ENCODE results near the gene CD33.

CD33 gene

DNA sequence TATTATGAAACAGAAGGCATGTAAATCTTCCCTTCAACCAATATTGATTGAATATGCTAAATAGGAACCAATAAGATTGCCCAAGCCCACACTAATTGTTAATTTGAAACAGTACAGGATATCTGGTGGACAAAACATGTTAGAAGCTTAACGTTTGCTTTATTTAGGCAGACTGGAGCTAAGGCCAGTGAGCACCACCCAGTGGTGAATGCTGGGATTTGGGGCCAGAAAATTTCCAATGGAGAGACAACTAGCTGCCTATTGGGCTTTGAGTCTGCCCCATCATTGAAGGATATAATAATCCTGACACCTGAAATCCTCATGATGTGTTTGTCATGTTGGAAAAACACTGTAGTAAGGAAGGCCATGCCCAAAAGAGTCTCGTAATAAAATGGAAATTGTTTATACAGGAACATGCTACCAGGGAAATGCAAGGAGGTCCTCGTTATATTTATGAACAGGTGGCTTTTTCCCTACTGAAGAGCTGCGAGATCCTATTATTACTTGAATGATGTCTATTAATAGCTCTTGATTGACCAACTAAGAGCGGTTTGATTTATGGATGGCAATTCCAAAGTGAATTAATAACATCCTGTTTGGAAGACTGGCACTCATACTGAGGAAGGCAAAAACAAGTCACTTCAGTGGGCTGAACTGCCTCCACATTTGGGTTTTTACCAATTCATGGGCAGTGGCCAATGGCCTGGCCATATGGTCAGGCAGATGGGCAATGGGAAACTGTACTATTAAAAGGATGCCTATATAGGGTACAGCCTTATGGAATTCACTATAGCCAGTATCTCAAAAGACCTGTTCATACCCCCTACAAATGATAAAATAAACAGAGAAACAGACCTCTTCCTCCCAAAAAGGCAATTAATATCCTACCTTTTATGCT, 34.7 kb downstream of the CD33 start:
- DNase-seq: peak; percentile 5

DNA sequence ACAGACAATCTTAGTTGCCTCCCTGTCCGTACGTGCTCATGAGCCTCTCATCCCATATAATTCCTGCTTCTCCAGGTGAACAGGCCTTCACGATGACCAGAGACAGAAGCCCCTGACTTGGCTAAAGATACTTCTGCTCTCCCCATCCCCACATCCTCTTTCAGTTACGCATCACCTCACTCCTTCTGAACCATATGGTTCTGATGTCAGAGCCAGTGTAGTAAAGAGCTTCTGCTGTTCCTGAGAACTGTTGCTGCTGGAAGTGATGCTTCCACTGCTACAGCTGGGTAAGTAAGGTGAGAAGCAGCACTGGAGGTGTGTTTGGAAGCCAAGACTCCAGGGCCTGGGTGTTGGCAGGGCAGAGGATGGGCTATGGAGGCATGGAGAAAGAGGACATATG, 38.9 kb downstream of the CD33 start:
- DNase-seq: no peak

DNA sequence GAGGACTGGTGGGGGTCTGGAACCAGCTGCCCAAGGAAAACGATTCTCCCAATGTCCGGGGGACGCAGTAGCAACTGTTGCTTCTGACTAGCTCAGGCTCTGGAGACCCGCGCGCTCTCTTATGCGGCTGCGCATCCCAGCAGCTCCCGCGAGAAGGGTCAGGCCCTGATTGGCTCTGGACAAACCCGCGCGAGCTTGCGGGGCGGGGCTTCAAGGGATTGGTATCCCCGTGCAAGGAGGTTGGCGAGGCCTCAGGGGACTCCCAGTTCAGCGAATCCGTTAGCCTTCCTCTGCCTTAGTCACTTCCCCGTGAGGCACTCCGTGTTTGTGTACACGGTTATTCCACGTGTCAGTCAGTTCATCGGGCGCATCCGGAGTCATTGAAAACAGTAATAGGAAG, 46.2 kb downstream of the CD33 start:
- DNase-seq: no peak

DNA sequence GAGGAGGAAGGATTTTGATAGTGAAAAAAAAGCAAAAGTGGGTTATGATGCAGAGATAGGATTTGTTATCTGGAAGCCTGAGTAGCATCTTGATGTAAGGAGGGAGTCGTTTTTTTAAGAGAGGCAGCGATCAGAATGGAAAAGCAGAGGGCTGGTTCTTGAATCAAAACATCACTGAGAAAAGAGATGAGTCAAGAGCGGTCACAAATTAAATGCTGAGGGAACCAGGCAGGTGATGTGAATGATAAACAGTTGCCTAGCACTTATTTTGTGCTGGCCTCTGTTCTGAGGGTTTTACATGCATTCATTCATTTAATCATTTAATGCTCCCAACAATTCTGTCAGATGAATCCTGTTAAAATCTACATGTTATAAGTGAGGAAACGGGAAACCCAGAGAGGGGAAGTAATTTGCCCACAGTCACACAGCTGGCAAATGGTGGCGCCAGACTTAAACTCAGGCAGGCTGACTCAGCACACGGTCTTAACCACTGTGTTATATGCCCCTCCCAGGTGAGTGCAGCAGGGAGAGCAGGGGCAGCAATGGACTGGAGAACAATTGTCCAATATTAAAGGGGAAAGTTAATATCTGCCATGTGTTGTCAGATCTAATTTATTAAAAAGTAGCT, 47.4 kb downstream of the CD33 start:
- no peak for DNase-seq

DNA sequence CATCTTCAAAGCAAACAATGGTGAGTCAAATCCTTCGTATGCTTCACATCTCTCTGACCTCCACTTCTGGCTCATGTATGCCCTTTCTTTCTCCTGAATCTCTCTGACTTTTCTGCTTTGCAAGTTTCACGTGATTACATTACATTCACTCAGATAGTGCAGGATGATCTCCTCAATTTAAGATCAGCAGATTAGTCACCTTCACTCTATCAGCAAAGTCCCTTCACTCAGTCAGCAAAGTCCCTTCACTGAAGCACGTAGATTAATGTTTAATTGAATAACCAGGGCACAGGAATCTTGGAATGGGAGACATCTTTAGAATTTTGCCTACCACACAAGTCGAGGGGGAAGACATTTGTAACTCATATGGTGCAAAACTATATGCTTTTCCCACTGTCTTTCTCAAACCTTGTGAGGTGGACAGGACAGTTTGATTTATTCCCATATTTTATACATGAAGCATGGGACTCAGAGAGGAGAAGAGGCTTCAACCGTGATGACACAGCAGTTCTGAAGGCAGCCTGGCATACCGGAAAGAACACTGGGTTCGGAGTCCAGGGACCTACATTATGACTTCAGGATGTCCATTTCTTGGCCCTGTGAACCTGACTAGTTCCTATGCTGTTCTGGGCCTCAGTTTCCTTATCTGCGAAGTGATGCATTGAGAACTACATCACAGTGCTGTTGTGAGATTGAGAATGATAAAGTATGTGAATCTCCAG, 49.3 kb downstream of the CD33 start:
- no peak for DNase-seq

DNA sequence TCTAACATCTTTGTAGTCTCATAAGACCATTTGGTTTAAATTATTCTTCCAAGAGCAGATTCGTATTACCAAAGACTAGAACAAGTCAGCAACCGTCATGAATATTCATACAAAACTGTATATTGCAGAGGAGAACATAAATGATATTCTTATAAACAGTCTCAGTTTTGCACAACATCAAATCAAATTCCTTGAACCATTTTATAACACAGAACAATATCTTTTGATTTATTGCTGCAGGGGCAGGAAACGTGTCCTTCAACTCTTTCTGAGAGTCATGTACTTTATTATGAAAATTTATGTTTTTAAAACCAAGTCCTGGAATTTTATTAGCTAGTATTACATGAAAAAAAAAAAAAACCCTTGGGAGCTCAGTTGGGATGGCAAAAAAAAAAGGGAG, 52.2 kb downstream of the CD33 start:
- no peak for DNase-seq

DNA sequence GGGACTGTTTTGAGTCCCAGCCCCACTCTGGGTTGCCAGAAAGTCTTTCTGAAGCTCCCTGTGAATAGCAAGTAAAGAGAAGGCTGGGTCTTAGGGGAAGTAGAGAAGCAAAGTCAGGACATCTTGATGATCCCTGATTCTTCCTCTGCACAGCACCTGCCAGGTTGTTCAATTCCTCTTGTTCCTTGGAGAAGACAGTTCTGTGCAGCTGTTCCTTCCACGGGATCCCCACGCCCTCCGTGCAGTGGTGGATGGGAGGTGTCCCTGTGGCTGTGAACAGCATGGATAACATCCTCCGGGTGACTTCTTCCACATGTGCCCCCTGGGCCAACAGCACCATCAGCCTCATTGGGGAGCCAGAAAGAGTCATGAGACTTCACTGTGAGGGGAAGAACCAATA, 57.5 kb downstream of the CD33 start:
- no peak for DNase-seq

DNA sequence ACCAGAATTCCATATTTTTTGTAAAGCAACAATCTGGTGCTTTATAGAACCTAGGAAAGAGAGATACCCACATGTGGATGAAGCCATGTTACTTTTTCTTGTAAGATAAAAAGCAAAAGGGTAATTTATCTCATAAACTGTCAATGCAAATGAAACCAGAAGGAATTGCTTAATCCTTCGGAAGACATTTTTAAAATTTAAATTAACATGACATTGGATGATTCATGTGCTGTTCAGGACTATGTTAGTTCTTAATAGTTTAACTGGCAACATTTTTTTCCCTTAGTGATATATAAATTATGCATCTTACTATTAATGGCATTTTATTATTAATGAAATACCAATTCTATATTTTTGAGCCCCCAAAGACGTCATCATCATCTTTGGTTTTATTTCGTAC, 60.8 kb downstream of the CD33 start:
- no peak for DNase-seq
